Measurements from ENCODE around the gene PPRC1. TPM values are rescaled to one million over a fixed set of nuclear protein-coding genes. Genes with fewer than 3 reads are reported as not detected.

The PPRC1 gene
- total and polyA plus RNA-seq, 2 donors (not counting 3 experiments of a cell fraction or from before 2014, with no cell fraction given) = 27.0 to 49.9 TPM

GRCh38 chr10:102096449-102096848 lies 36.4 kb upstream of the PPRC1 start:
- H4K20me1 ChIP-seq (replicated peaks; ENCODE audit: control insufficient read depth, extremely low read depth, insufficient read depth, low read length) = no peaks in the 10 kb centered on the region
- TF ChIP-seq GATA2 (IDR thresholded peaks at IDR 0.05; ENCODE audit: insufficient read depth, insufficient read length, low read depth, low read length) (no peak), JUN (IDR thresholded peaks at IDR 0.05; ENCODE audit: borderline replicate concordance, insufficient read depth, insufficient read length, low read depth) (no peak), MAX (IDR thresholded peaks at IDR 0.05; ENCODE audit: insufficient read depth, insufficient read length) (no peak), POLR2A (IDR thresholded peaks at IDR 0.05; ENCODE audit: low read depth, low read length) (no peak), POLR2AphosphoS5 (IDR thresholded peaks at IDR 0.05; ENCODE audit: insufficient read depth, low read depth, low read length) (no peak), MYC (IDR thresholded peaks at IDR 0.05; ENCODE audit: low read depth, low read length) (no peak), EZH2 (IDR thresholded peaks at IDR 0.05; ENCODE audit: borderline replicate concordance, low read depth, low read length, severe bottlenecking) (no peak), FOS (IDR thresholded peaks at IDR 0.05; ENCODE audit: borderline replicate concordance, insufficient read depth, low read length) (no peak)
- TF ChIP-seq, protein P1, sequence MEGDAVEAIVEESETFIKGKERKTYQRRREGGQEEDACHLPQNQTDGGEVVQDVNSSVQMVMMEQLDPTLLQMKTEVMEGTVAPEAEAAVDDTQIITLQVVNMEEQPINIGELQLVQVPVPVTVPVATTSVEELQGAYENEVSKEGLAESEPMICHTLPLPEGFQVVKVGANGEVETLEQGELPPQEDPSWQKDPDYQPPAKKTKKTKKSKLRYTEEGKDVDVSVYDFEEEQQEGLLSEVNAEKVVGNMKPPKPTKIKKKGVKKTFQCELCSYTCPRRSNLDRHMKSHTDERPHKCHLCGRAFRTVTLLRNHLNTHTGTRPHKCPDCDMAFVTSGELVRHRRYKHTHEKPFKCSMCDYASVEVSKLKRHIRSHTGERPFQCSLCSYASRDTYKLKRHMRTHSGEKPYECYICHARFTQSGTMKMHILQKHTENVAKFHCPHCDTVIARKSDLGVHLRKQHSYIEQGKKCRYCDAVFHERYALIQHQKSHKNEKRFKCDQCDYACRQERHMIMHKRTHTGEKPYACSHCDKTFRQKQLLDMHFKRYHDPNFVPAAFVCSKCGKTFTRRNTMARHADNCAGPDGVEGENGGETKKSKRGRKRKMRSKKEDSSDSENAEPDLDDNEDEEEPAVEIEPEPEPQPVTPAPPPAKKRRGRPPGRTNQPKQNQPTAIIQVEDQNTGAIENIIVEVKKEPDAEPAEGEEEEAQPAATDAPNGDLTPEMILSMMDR (IDR thresholded peaks at IDR 0.05; ENCODE audit: extremely low read depth in 1 of 2, insufficient read depth in 1 of 2, low read depth in 1 of 2, low read length in 2 of 2) = no peak
- no peaks in the 10 kb centered on the region for H3K79me2 ChIP-seq (ENCODE audit: control insufficient read depth, insufficient read depth, low read length)
- H3K27me3 ChIP-seq (ENCODE audit: control insufficient read depth in 2 of 2, insufficient read depth in 2 of 2, low read length in 2 of 2) = no peaks in the 10 kb centered on the region
- H3K4me2 ChIP-seq (ENCODE audit: insufficient read depth, low read length) = no peak overlapping the region
- H3K9ac ChIP-seq (replicated peaks; ENCODE audit: extremely low read depth, insufficient read depth, low read length) = no peak overlapping the region
- dilution Hi-C loops (cut with MboI; ENCODE audit: extremely low pct_ligation_motif_present, low sequenced_read_pairs) (no loop called here), intact Hi-C loops (cut with micrococcal nuclease) (no loop called here)
- ChIA-PET POLR2A (no interaction called here), CTCF (interaction anchor here (1.5 kb wide), 1 partner anchor 24 kb away, joined by 4 read pairs; no protein-coding TSS in a partner anchor)
- H3K9me3 ChIP-seq (replicated peaks; ENCODE audit: control insufficient read depth, insufficient read depth, low read length) = no peaks in the 10 kb centered on the region
- no peak overlapping the region for H3K27ac ChIP-seq (ENCODE audit: insufficient read depth, low read depth, low read length)
- no peaks in the 10 kb centered on the region for H3K36me3 ChIP-seq (ENCODE audit: control insufficient read depth in 2 of 2, extremely low read depth in 1 of 2, insufficient read depth in 2 of 2, low read length in 2 of 2)
- no peaks in the 10 kb centered on the region for H3K4me1 ChIP-seq (ENCODE audit: control insufficient read depth, extremely low read depth, insufficient read depth, low read length)
- no peak overlapping the region for H2AFZ ChIP-seq (ENCODE audit: low read depth, low read length)
- BruUV-seq (replicated peaks) = no TSS peak
- H3K4me3 ChIP-seq (replicated peaks in 1 of 3; ENCODE audit: insufficient read depth in 1 of 3, low read depth in 1 of 3, low read length in 3 of 3) = no peak overlapping the region
- DNase-seq (ENCODE audit: low read depth, low spot score) = no peak
- no peak for FAIRE-seq
- no peaks in the 10 kb centered on the region for H3K9me1 ChIP-seq (replicated peaks; ENCODE audit: control insufficient read depth, extremely low read depth, insufficient read depth, low read length)

Data from endothelial cell of umbilical vein (primary cell).